ENCODE results near the gene ZNF768. TPM values are rescaled to one million over a fixed set of nuclear protein-coding genes. Genes with fewer than 3 reads are reported as not detected.
A peak's percentile ranks its signal among the peaks of the same experiment; 100 is the strongest.

ZNF768 gene
- total and polyA plus RNA-seq, 2 of the 13 experiments (the other 11 are each of a cell fraction or from before 2014, with no cell fraction given), result 26.7 to 34.4 TPM

DNA sequence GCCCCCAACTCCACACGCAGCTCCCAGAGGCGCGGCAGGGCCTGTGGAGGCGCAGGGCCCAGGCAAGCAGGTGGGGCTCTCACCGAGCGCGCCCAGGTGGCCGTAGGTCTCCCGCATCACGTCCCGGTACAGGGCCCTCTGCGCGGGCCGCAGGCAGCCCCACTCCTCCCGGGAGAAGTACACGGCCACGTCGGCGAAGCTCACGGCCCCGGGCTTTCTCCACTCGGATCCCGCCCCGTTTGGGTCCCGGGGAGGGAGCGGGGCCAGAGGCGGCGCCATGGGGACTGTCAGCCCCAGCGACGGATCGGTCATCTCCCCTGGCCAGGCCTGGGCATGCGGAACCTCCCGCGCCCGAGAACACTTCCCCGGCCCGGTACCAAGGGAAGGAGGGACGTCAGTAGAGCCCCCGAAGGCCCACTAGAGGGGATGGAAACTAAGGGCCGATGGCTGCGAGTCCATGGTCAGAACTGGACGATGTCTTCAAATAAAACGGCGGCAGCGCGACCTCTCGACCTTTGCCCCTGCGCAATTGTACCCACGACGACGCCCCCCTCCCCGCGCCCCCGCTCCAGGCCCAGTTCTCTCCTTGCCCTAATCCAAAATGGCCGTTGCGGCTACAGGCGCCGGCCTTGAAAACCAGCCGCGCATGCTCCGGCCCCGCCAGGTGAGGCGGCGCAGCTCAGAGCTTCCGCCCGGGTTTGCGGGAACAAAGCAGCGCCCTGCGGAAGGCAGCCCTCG is 8.2 kb upstream of the ZNF768 start, which contains the start of gene ZNF747 (continued):
- TF ChIP-seq ZBTB39 (CRISPR knock-in tag; IDR thresholded peaks at IDR 0.05), result no peak
- TF ChIP-seq ZNF569 (CRISPR knock-in tag; IDR thresholded peaks at IDR 0.05; ENCODE audit: borderline replicate concordance), result 0 out of 2 replicates have a peak, but pooled peaks have one; percentile 30
- peak; percentile 83 for TF ChIP-seq GFI1 (CRISPR knock-in tag; IDR thresholded peaks at IDR 0.05; ENCODE audit: borderline replicate concordance)
- peak; percentile 98 for TF ChIP-seq GMEB1 (CRISPR knock-in tag; IDR thresholded peaks at IDR 0.05; ENCODE audit: borderline replicate concordance)
- peak; percentile 77; the same call in 1 of the 2 replicates for TF ChIP-seq HNRNPL (IDR thresholded peaks at IDR 0.05; ENCODE audit: low read depth, low read length)
- TF ChIP-seq DZIP1 (CRISPR knock-in tag; IDR thresholded peaks at IDR 0.05), result peak; percentile 87
- no peak for TF ChIP-seq MEIS1 (CRISPR knock-in tag; IDR thresholded peaks at IDR 0.05; ENCODE audit: borderline replicate concordance)
- 0 out of 2 replicates have a peak, but pooled peaks have one; percentile 12 for TF ChIP-seq PRMT3 (CRISPR knock-in tag; IDR thresholded peaks at IDR 0.05; ENCODE audit: borderline replicate concordance, low read depth)
- TF ChIP-seq PHF5A (CRISPR knock-in tag; IDR thresholded peaks at IDR 0.05; ENCODE audit: low read depth, unreplicated experiment), result no peak
- TF ChIP-seq ZNF234 (CRISPR knock-in tag; conservative IDR thresholded peaks at IDR 0.05), result peak; percentile 70; the same call in 1 of the 2 replicates
- peak; percentile 74 for TF ChIP-seq ZNF790 (CRISPR knock-in tag; IDR thresholded peaks at IDR 0.05; ENCODE audit: borderline replicate concordance)
- TF ChIP-seq, protein P1, sequence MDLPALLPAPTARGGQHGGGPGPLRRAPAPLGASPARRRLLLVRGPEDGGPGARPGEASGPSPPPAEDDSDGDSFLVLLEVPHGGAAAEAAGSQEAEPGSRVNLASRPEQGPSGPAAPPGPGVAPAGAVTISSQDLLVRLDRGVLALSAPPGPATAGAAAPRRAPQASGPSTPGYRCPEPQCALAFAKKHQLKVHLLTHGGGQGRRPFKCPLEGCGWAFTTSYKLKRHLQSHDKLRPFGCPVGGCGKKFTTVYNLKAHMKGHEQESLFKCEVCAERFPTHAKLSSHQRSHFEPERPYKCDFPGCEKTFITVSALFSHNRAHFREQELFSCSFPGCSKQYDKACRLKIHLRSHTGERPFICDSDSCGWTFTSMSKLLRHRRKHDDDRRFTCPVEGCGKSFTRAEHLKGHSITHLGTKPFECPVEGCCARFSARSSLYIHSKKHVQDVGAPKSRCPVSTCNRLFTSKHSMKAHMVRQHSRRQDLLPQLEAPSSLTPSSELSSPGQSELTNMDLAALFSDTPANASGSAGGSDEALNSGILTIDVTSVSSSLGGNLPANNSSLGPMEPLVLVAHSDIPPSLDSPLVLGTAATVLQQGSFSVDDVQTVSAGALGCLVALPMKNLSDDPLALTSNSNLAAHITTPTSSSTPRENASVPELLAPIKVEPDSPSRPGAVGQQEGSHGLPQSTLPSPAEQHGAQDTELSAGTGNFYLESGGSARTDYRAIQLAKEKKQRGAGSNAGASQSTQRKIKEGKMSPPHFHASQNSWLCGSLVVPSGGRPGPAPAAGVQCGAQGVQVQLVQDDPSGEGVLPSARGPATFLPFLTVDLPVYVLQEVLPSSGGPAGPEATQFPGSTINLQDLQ (CRISPR knock-in tag; IDR thresholded peaks at IDR 0.05), result peak; percentile 23; the same call in 1 of the 2 replicates
- TF ChIP-seq MAFK (conservative IDR thresholded peaks at IDR 0.05 in 1 of 2, IDR thresholded peaks at IDR 0.05 in 1 of 2; ENCODE audit: low read length in 2 of 2), result no peak
- TF ChIP-seq, protein P2, sequence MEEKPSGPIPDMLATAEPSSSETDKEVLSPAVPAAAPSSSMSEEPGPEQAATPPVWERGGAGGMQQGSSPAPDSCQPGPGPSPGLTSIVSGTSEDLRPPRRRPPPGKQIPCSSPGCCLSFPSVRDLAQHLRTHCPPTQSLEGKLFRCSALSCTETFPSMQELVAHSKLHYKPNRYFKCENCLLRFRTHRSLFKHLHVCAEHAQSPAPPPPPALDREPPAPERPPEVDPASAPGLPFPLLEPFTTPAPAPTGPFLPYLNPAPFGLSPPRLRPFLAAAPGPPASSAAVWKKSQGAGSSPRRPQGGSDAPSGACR (CRISPR knock-in tag; IDR thresholded peaks at IDR 0.05), result peak; percentile 92
- no peak for TF ChIP-seq REXO4 (CRISPR knock-in tag; IDR thresholded peaks at IDR 0.05; ENCODE audit: borderline replicate concordance)
- peak; percentile 65 for TF ChIP-seq ERF (CRISPR knock-in tag; IDR thresholded peaks at IDR 0.05)
- peak; percentile 67; the same call in 1 of the 2 replicates for TF ChIP-seq NFYB (CRISPR knock-in tag; IDR thresholded peaks at IDR 0.05)
- peak; percentile 83; the same call in 1 of the 2 replicates for TF ChIP-seq ZNF839 (CRISPR knock-in tag; IDR thresholded peaks at IDR 0.05; ENCODE audit: borderline replicate concordance)

Data from HepG2 (cell line).